ENCODE results near the gene SLC46A3. TPM values are rescaled to one million over a fixed set of nuclear protein-coding genes. Genes with fewer than 3 reads are reported as not detected.

SLC46A3 gene
- polyA plus RNA-seq, 1 experiment, result 5.9 TPM

DNA sequence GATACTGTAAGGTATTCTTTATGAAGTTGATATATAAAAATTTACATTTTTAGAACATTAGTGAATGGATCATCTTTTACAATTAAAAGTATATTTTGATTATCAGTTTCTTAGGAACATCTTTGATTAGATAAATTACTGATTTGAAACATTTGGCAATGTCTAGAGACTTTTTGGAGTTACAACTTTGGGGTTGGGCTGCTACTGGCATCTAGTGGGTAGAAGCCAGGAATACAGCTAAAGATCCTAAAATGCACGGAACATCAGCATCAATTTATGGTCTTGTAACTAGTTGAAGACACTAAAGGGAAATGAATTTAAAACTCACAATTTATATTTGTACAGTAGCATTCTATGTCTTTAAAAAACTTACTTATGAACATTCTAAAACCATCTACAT, 40.0 kb downstream of the SLC46A3 start:
- ChIA-PET CTCF (interaction anchor here (0.6 to 10.4 kb wide), 5 partner anchors 10 to 375 kb away, joined by 3 to 102 read pairs (median 4); no protein-coding TSS in a partner anchor), POLR2A (no interaction called here)
- H3K36me3 ChIP-seq (ENCODE audit: control insufficient read depth, insufficient read depth, low read length), result peaks cover 4% of the 10 kb centered on the region
- DNase-seq (ENCODE audit: low read depth), result no peak
- no peaks in the 10 kb centered on the region for H3K27me3 ChIP-seq (ENCODE audit: control insufficient read depth, insufficient read depth, low read length)
- no peak overlapping the region for H3K4me3 ChIP-seq (ENCODE audit: low read depth, low read length)
- TF ChIP-seq CTCF (IDR thresholded peaks at IDR 0.05; ENCODE audit: insufficient read depth, low read depth, low read length), result peak; percentile 30; the same call in 1 of the 2 replicates

DNA sequence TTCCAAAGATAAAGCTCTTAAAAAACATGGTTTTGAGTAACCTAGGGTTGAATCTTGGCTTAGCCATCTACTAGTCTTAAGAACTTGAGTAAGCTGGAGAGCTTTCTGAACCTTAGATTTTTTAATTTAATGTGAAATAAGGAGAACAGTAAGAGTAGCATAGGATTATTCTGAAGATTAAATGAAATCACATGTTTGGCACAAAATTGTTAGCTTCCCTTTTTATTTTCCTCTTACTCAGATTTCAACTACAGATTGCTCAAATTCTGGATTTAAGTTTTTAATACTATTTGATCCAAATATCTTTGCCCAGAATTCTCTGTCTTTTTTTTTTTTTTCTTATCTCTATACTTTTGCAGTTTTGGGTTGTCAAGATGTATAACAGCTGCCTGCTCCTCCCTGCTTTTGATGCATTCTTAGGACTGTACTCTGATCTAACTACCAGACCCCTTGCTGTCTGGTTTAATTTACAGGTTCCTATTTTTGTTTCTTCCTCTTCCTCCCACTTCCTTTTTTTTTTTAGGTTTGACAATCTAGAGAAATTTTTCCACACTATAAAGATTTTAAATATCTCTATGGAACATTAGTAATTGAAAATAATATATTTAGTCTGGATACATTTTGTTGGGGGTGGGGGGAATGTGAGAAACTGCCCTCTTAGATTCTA, 47.5 kb downstream of the SLC46A3 start:
- no peak for TF ChIP-seq CTCF (IDR thresholded peaks at IDR 0.05; ENCODE audit: insufficient read depth, low read depth, low read length)
- H3K27me3 ChIP-seq (ENCODE audit: control insufficient read depth, insufficient read depth, low read length), result no peaks in the 10 kb centered on the region
- POLR2A ChIA-PET, result no interaction called here
- H3K4me3 ChIP-seq (ENCODE audit: low read depth, low read length), result no peak overlapping the region
- CTCF ChIA-PET, result interaction anchor here (0.7 to 10.4 kb wide), 4 partner anchors 9 to 126 kb away, joined by 3 to 102 read pairs (median 3); no protein-coding TSS in a partner anchor
- DNase-seq (ENCODE audit: low read depth), result no peak
- H3K36me3 ChIP-seq (ENCODE audit: control insufficient read depth, insufficient read depth, low read length), result peaks cover 20% of the 10 kb centered on the region

DNA sequence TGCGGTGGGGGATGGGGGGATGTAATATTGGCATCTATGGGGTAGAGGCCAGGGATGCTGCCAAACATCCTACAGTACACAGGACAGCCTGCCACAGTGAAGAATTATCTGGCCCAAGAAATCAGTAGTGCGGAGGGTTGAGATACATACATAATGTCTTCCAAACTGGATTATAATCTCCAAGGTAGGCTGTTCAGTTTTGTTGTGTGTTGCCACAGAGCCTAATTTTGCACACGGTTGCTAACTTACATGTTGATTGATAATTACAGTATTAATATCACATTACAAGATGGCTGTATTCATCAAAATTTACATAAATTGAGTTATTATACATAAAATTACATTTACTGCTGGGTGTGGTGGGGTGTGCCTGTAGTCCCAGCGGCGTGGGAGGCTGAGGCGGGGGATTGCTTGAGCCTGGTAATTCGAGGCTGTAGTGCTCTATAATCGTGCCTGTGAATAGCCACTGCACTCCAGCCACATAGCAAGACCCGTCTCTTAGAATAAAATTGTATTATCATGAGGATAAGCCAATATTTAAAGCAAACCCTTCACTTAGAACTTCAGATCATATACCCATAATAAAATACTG, 51.8 kb downstream of the SLC46A3 start:
- ChIA-PET POLR2A (no interaction called here), CTCF (interaction anchor here (1.8 kb wide), 1 partner anchor 148 kb away, joined by 3 read pairs; no protein-coding TSS in a partner anchor)
- no peak for DNase-seq (ENCODE audit: low read depth)
- no peak overlapping the region for H3K4me3 ChIP-seq (ENCODE audit: low read depth, low read length)
- peaks cover 10% of the 10 kb centered on the region for H3K36me3 ChIP-seq (ENCODE audit: control insufficient read depth, insufficient read depth, low read length)
- TF ChIP-seq CTCF (IDR thresholded peaks at IDR 0.05; ENCODE audit: insufficient read depth, low read depth, low read length), result no peak
- H3K27me3 ChIP-seq (ENCODE audit: control insufficient read depth, insufficient read depth, low read length), result no peaks in the 10 kb centered on the region

DNA sequence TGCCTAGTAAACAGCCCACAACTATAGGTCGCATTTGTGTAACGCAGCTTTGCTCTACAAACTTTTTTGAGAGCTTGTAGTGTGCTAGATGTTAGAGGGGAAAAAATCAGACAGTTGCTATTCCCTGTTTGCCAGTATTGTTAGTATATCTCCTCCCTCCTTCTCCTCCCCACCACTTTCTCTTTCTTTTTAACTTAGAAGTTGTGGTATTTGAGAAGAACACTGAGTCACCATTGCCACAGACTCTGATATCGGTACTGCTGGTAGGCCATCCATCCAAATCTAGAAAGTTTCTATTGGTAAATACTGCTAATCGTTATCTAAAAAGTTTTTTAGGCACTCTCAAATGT, 59.2 kb downstream of the SLC46A3 start:
- Histone ChIP-seq H3K27me3 (ENCODE audit: control insufficient read depth, insufficient read depth, low read length) (no peaks in the 10 kb centered on the region), H3K36me3 (ENCODE audit: control insufficient read depth, insufficient read depth, low read length) (no peaks in the 10 kb centered on the region; the same call in none of the 2 replicates), H3K4me3 (ENCODE audit: low read depth, low read length) (peak overlapping the region; percentile 61)
- CTCF ChIA-PET, result interaction anchor here (0.8 to 1.9 kb wide), 3 partner anchors 23 to 354 kb away, joined by 4 to 5 read pairs (median 4); no protein-coding TSS in a partner anchor
- DNase-seq (ENCODE audit: low read depth), result no peak
- POLR2A ChIA-PET, result no interaction called here
- no peak for TF ChIP-seq CTCF (IDR thresholded peaks at IDR 0.05; ENCODE audit: insufficient read depth, low read depth, low read length)

GRCh38 chr13:28658796-28659620, 59.8 kb downstream of the SLC46A3 start, which contains the start of gene POMP:
POMP (plus strand) TSS chr13:28659130; CDS start chr13:28659185, 55 bp downstream.
- no peak for TF ChIP-seq CTCF (IDR thresholded peaks at IDR 0.05; ENCODE audit: insufficient read depth, low read depth, low read length)
- H3K36me3 ChIP-seq (ENCODE audit: control insufficient read depth, insufficient read depth, low read length), result no peaks in the 10 kb centered on the region; the same call in none of the 2 replicates
- H3K27me3 ChIP-seq (ENCODE audit: control insufficient read depth, insufficient read depth, low read length), result no peaks in the 10 kb centered on the region
- H3K4me3 ChIP-seq (ENCODE audit: low read depth, low read length), result peak within 1 kb of the TSS; percentile 61
- CTCF ChIA-PET, result interaction anchor here (0.8 to 1.9 kb wide), 7 partner anchors 19 to 353 kb away, joined by 3 to 5 read pairs (median 4); no protein-coding TSS in a partner anchor
- DNase-seq (ENCODE audit: low read depth), result peak; percentile 50
- POLR2A ChIA-PET, result interaction anchor here (0.6 kb wide), 2 partner anchors 137 to 324 kb away, joined by 3 read pairs; no protein-coding TSS in a partner anchor

All from BJ (cell line).